Tibial artery (tissue), 4 donors: ENCODE data around the gene EGFL7.

ENCODE experiments used
- DNase-seq, 2 donors: peaks; one replicate each; pipeline ENCODE4 v3.0.0-alpha.2; 2019
- H3K27ac ChIP-seq, 2 donors: fragments of 200-600 bp; sonication (generic) in 1 of 2; 1 replicate in 1 of 2; 2 replicates in 1 of 2; pipeline ENCODE4 v1.5.1; 2018 to 2019; ENCODE audit warnings: mild to moderate bottlenecking in 1 of 2
- H3K27me3 ChIP-seq, 2 donors: fragments of 200-600 bp; sonication (generic) in 1 of 2; one replicate each; pipeline versions ENCODE4 v1.5.1 to v1.6.0; 2016 to 2019
- H3K36me3 ChIP-seq, 3 donors: fragments of 200-600 bp; sonication (generic) in 2 of 3; one replicate each; pipeline ENCODE4 v1.5.1; 2016 to 2019; ENCODE audit warnings: mild to moderate bottlenecking in 2 of 3
- H3K4me1 ChIP-seq, 4 donors: fragments of 200-600 bp; sonication (generic) in 2 of 4; 1 replicate in 3 of 4; 2 replicates in 1 of 4; pipeline ENCODE4 v1.5.1; 2016 to 2019
- H3K4me3 ChIP-seq, 2 donors: fragments of 200-600 bp; sonication (generic) in 1 of 2; 1 replicate in 1 of 2; 2 replicates in 1 of 2; pipeline ENCODE4 v1.5.1; 2018 to 2019; ENCODE audit warnings: mild to moderate bottlenecking in 2 of 2
- H3K9me3 ChIP-seq, 3 donors: fragments of 200-600 bp; sonication (generic) in 1 of 3; one replicate each; pipeline ENCODE4 v1.5.1; 2016 to 2019
- CTCF ChIP-seq, 2 experiments: fragments of 200-600 bp in 1 of 2; fragments of 450-650 bp in 1 of 2; IDR thresholded peaks; one replicate each; pipeline ENCODE4 v1.5.1; 2017 to 2019; ENCODE audit warnings: antibody characterized with exemption in 2 of 2, mild to moderate bottlenecking in 1 of 2, moderate library complexity in 1 of 2
- intact Hi-C: fragments of 100-400 bp; cut with DNase I; formaldehyde crosslinking; loops from one replicate; pipeline ENCODE4 v1.15.0; 2023; ENCODE audit warnings: low total_unique reads

The EGFL7 gene

GRCh38 chr9:136662656-136663581 lies at the start of gene EGFL7:
Gene EGFL7, plus strand, starts transcription at chr9:136662916. Its CDS starts 5,367 bp downstream, at chr9:136668283.
- Histone ChIP-seq H3K27ac (peak within 1 kb of the TSS in 1 of 2 donors; percentile 6), H3K9me3 (no peaks in the 10 kb centered on the region), H3K4me3 (peak within 1 kb of the TSS; percentile 41 to 46), H3K27me3 (peaks cover 0 to 94% of the 10 kb centered on the region in 2 donors), H3K36me3 (peaks cover 0 to 17% (median 0%) of the 10 kb centered on the region in 3 donors), H3K4me1 (peaks cover 0 to 16% (median 10%) of the 10 kb centered on the region in 4 donors)
- DNase-seq = peak in 1 of 2 donors; percentile 54
- TF ChIP-seq CTCF (IDR thresholded peaks at IDR 0.05) = no peak
- intact Hi-C loops = no loop called here

- DNase-seq = no peak
- intact Hi-C loops = no loop called here
- no peak for TF ChIP-seq CTCF (IDR thresholded peaks at IDR 0.05)
- Histone ChIP-seq H3K27me3 (peaks cover 0 to 12% of the 10 kb centered on the region in 2 donors), H3K36me3 (no peaks in the 10 kb centered on the region), H3K4me1 (no peaks in the 10 kb centered on the region), H3K4me3 (no peak overlapping the region), H3K9me3 (no peaks in the 10 kb centered on the region), H3K27ac (no peak overlapping the region)
Measured at GRCh38 chr9:136613824-136614371, 48.8 kb upstream of the EGFL7 start.

- H3K36me3 ChIP-seq = no peaks in the 10 kb centered on the region
- intact Hi-C loops = no loop called here
- H3K9me3 ChIP-seq = no peaks in the 10 kb centered on the region
- no peak overlapping the region for H3K27ac ChIP-seq
- H3K27me3 ChIP-seq = peaks cover 0 to 12% of the 10 kb centered on the region in 2 donors
- DNase-seq = no peak
- no peaks in the 10 kb centered on the region for H3K4me1 ChIP-seq
- no peak for TF ChIP-seq CTCF (IDR thresholded peaks at IDR 0.05)
- no peak overlapping the region for H3K4me3 ChIP-seq
Measured at GRCh38 chr9:136614372-136614922, 48.3 kb upstream of the EGFL7 start.

GRCh38 chr9:136614967-136615623 lies 47.6 kb upstream of the EGFL7 start:
- H3K27ac ChIP-seq = no peak overlapping the region
- no peak for DNase-seq

More at GRCh38 chr9:136614967-136615623, 47.6 kb upstream of the EGFL7 start:
- Histone ChIP-seq H3K36me3 (no peaks in the 10 kb centered on the region), H3K4me1 (no peaks in the 10 kb centered on the region), H3K4me3 (no peak overlapping the region), H3K9me3 (no peaks in the 10 kb centered on the region), H3K27me3 (peaks cover 0 to 12% of the 10 kb centered on the region in 2 donors)
- no peak for TF ChIP-seq CTCF (IDR thresholded peaks at IDR 0.05)
- intact Hi-C loops = loop anchor here (5.0 kb wide), 1 partner anchor 78 kb away; no protein-coding TSS in a partner anchor
